ENCODE measurements around the gene CD22.

CD22 gene

GRCh38 chr19:35311901-35312665 is 16.9 kb upstream of the CD22 start:
- Histone ChIP-seq H3K27me3 (peaks cover 0 to 30% of the 10 kb centered on the region in 2 donors), H3K36me3 (no peaks in the 10 kb centered on the region), H3K4me3 (no peak overlapping the region), H3K9me3 (no peaks in the 10 kb centered on the region), H3K4me1 (peaks cover 0 to 4% (median 0%) of the 10 kb centered on the region in 4 donors), H3K27ac (no peak overlapping the region)
- TF ChIP-seq CTCF (IDR thresholded peaks at IDR 0.05), result no peak
- intact Hi-C loops (cut with DNase I; ENCODE audit: low total_unique reads), result no loop called here
- no peak for DNase-seq

DNA sequence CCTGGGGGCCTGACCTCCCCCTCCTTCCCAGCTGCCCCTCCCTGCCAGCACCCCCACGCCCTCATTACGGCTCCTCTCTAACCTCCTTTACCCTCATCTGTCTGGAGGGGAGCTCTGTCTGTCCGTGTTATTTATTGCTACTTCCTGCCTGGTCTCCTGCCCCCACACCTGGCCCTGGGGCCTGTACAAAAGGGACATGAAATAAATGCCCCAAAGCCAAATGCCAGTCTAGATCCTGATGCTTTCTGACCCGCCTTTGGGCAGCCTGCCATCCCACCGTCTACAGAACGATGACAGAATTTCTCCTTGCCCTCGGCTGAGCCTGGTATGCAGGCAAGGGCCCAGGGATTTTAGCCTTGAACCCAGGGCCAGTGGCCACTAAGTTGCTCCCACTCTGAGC is 15.4 kb upstream of the CD22 start:
- H3K27ac ChIP-seq, result no peak overlapping the region
- TF ChIP-seq CTCF (IDR thresholded peaks at IDR 0.05), result no peak
- DNase-seq, result no peak

GRCh38 chr19:35314031-35314430 is 15.0 kb upstream of the CD22 start:
- no peak for TF ChIP-seq CTCF (IDR thresholded peaks at IDR 0.05)
- intact Hi-C loops (cut with DNase I; ENCODE audit: low total_unique reads), result no loop called here
- DNase-seq, result no peak
- Histone ChIP-seq H3K27me3 (peaks cover 0 to 30% of the 10 kb centered on the region in 2 donors), H3K9me3 (no peaks in the 10 kb centered on the region), H3K27ac (no peak overlapping the region), H3K36me3 (no peaks in the 10 kb centered on the region), H3K4me3 (no peak overlapping the region), H3K4me1 (peaks cover 0 to 4% (median 0%) of the 10 kb centered on the region in 4 donors)

More for the DNA sequence above, 15.4 kb upstream of the CD22 start:
- no peak overlapping the region for H3K4me3 ChIP-seq
- peaks cover 0 to 30% of the 10 kb centered on the region in 2 donors for H3K27me3 ChIP-seq
- H3K9me3 ChIP-seq, result no peaks in the 10 kb centered on the region
- no peaks in the 10 kb centered on the region for H3K36me3 ChIP-seq
- peaks cover 0 to 4% (median 0%) of the 10 kb centered on the region in 4 donors for H3K4me1 ChIP-seq
- intact Hi-C loops (cut with DNase I; ENCODE audit: low total_unique reads), result no loop called here

- H3K4me3 ChIP-seq, result no peak overlapping the region
- no peak for TF ChIP-seq CTCF (IDR thresholded peaks at IDR 0.05)
- H3K27me3 ChIP-seq, result peaks cover 0 to 26% of the 10 kb centered on the region in 2 donors
- DNase-seq, result no peak
- no peak overlapping the region for H3K27ac ChIP-seq
- no peaks in the 10 kb centered on the region for H3K36me3 ChIP-seq
- no peaks in the 10 kb centered on the region for H3K9me3 ChIP-seq
- intact Hi-C loops (cut with DNase I; ENCODE audit: low total_unique reads), result no loop called here
- no peaks in the 10 kb centered on the region for H3K4me1 ChIP-seq
Measured at GRCh38 chr19:35314858-35315470, 14.0 kb upstream of the CD22 start.

- Histone ChIP-seq H3K36me3 (no peaks in the 10 kb centered on the region), H3K9me3 (no peaks in the 10 kb centered on the region), H3K27me3 (peaks cover 0 to 30% of the 10 kb centered on the region in 2 donors), H3K4me3 (no peak overlapping the region), H3K4me1 (no peaks in the 10 kb centered on the region), H3K27ac (no peak overlapping the region)
- TF ChIP-seq CTCF (IDR thresholded peaks at IDR 0.05), result no peak
- no peak for DNase-seq
- intact Hi-C loops (cut with DNase I; ENCODE audit: low total_unique reads), result no loop called here
Measured at GRCh38 chr19:35315883-35316282, 13.1 kb upstream of the CD22 start.

Measured in tibial artery (tissue), 4 donors.